HT-29 (cell line): ENCODE data around the gene HABP4. TPM values are rescaled to one million over a fixed set of nuclear protein-coding genes. Genes with fewer than 3 reads are reported as not detected.

Experiments
- DNase-seq: peaks from one replicate; pipeline ENCODE4 v3.0.0-alpha.2; 2015; ENCODE audit warnings: low spot score
- total RNA-seq: library from RNA; depleted of rRNA; stranded (reverse); fragments of >200 nt; shearing (Covaris generic); gene quantifications from 2 replicates; pipeline ENCODE4 v1.2.3, GENCODE V29; 2014

HABP4 gene
- total RNA-seq, 1 experiment from 2014 or later, result 5.0 TPM

DNA sequence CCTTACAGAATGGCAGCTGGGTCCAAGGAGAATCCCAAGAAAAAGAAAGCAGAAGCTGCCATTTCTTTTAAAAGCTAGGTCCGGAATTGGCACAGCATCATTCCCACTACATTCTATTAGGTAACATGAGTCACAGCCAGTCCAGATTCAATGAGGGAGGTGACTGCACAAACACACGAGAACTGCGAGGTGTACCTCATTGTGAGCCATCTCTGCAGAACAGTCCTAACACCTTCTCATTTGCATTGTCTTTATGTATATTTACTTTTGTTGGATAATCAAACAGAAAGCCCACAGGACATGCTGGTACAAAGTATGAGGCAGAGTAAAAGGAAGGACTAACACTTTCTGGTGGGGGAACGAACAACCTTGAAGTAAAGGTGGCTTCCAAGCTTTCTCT lies 14.6 kb upstream of the HABP4 start:
- no peak for DNase-seq

DNA sequence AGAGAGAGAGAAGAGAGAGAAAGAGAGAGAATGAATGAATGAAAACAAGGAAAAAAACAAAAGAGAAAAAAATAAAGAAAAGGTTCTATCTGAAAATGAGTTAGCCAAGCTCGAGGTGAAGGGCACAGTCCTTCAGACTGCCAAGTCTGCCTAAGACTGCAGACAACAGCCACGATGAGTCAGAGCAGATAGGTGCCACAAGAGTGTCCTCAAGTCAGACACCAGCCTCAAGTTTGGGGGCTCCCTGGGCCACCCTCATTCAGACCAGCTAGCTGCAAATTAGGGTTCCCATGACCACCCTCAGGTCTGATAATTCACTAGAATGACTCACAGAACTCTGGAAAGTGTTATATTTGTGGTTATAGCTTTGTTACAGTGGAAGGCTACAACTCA lies 13.9 kb upstream of the HABP4 start:
- no peak for DNase-seq

DNA sequence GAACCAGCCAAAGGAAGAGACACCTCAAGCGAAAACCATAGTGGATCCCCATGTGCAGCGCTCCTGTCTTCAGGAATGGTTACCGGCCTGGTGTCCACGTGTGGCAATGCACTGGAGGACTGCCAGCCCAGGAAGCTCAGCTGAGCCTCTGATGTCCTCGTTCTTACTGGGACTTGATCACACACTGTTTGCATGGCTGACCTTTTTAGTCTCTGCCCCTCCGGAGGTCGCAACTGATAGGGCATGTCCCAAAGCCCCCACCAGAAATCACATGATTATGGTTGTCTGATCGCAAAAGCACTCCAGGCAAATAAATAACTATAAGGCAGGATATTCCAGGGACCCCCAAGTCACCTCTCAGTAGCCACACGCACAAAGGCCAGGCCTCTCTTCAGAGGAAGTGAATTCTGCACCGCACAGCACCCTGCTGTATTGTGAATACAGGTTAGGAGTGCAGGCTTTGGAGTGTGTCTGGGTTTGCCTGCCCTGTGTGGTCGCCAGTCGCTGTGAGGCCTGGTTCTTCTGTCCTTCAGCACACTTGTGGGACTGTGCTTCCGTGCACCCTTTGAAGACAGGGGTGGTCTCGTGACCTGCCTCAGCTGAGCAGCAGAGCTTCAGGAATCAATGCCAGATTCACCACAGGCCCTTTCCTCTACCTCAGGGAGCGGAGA lies 13.4 kb upstream of the HABP4 start:
- DNase-seq, result no peak

DNA sequence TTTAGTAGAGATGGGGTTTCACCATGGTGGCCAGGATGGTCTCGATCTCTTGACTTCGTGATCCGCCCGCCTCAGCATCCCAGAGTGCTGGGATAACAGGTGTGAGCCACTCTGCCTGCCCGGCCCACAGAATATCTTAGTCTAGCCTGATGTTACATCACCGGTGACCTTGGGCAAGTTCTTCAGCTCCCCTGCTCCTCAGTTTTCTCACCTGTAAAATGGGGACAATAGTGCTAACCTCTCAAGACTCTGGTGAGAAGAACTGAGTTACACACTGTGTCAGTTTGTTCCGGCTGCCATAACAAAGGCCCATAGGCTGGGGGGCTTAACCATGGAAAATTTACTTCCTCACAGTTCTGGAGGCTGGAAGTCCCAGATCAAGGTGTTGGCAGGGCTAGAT lies 12.5 kb upstream of the HABP4 start:
- no peak for DNase-seq

DNA sequence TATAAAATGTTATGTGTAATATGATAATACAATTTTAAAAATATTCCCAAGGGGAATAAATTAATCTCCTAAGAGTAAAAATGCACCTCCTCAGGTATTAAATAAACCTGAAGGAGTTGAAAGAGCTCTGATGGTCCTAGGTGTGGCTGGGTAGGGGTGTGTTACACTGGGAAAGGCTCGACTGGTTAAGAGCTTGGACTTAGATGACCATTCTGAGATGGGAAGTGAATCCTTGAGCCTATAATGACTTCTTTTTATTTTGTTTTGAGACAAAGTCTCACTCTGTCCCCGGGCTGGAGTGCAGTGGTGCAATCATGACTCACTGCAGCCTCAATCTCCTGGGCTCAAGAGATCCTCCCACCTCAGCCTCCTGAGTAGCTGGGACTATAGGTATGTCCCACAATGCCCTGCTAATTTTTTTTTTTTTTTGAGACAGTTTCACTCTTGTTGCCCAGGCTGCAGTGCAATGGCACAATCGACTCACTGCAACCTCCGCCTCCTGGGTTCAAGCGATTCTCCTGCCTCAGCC lies 9.2 kb upstream of the HABP4 start:
- no peak for DNase-seq

DNA sequence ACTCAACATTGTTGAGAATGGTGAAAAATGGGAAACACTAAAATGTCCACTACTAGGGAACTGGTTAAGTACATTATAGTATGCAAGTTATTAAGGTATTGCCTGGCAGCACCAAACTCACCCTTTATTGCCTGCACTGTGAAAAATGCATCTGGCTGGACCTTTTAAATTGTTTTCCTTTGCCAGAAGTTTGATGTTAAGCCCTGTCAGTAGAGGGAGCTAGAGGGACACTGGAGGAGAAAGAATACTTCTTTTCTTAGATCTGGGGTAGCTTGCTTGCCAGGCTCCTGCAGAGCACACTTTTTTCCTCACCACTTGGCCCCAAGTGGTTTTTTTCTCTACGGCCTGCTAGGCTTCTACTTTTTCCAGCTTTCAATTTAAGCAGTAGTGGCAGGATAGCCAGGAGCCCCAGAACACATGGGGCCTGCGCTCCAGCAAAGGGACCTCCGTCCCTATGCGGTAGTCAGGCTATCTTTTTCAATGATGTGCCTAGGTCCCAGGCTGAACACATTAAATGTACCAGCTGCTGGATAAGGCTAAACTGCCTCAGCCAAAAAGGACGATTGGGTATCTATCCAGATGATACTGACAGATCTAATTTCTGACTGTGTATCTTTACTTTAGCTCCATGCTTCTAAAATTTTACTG lies 8.0 kb upstream of the HABP4 start:
- DNase-seq, result peak; percentile 68

DNA sequence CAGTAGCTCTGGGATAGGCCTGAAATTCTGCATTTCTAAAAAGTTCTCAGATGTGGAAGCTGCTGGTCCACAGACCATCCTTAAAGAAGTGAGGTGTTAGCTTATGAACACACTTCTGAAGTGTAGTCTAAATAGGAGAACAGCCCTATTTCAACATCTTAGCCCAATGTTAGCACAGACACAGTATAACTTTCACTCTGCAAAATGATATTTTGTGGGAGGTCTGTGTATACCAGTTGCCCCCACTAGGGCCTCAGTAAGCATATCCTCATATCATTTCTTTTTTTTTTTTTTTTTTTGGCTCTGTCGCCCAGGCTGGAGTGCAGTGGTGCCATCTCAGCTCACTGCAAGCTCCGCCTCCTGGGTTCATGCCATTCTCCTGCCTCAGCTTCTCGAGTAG lies 7.5 kb upstream of the HABP4 start:
- no peak for DNase-seq

DNA sequence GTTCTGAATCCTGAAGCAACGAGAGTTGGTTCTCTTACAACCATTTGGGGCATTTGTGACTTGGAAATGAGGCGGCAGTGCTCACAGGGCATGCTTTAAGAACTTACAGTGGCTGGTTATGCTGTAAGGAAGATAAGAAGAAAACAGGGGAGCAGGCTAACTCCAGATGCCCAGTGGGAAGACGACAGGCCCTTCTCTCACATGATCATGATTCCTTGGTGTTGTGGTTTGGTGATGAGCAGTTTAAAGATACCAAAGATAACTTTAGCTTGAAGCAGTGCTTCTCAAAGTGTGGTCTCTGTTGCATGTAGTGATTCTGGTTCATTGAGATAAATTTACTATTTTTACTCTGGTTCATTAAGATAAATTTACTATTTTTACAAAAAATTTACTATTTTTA lies 2.6 kb upstream of the HABP4 start:
- no peak for DNase-seq

DNA sequence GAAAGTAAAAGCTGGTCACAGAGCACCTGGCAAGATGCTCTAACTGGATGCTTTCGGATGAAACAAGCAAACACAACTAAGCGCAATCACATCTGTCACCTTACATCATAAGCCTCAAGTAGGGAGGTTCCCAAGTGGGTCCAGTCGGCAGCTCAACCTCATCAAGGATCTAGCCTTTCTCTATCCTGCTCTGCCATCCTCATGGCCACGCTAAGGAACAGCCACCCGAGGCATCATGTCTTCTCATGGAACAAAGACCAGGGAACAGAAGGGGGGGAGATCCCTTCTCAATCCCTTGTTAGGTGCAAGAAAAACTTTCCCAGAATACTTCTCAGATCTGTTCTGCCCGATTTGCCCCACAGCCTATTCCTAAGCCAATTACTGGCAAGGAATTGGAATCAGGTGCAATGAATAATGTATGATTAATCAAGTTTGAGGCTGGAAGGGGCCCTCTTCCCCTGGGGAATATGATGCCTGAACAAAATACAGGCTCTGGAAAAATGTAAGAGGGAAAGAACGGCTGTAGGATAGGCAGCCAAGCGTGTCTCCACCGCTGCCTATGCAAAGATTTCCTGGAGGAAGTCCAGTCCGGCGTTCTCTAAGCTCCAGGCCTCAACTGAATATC lies 1.3 kb upstream of the HABP4 start:
- DNase-seq, result no peak

DNA sequence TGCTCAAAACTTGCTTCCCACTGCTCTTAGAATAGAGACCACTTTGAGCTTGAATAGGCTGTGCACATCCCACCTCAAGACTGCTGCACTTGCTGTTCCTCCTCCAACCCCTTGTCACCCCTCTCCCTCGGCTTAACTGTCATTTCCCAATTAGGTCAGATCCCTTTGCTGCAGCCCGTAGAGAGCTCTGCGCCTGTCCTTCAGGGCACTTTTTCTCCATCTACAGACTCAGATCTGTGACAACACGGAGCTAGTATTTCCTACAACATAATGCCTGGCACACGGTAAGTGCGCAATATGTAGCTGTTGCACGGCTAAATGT lies 485 bp upstream of the HABP4 start:
- DNase-seq, result no peak

DNA sequence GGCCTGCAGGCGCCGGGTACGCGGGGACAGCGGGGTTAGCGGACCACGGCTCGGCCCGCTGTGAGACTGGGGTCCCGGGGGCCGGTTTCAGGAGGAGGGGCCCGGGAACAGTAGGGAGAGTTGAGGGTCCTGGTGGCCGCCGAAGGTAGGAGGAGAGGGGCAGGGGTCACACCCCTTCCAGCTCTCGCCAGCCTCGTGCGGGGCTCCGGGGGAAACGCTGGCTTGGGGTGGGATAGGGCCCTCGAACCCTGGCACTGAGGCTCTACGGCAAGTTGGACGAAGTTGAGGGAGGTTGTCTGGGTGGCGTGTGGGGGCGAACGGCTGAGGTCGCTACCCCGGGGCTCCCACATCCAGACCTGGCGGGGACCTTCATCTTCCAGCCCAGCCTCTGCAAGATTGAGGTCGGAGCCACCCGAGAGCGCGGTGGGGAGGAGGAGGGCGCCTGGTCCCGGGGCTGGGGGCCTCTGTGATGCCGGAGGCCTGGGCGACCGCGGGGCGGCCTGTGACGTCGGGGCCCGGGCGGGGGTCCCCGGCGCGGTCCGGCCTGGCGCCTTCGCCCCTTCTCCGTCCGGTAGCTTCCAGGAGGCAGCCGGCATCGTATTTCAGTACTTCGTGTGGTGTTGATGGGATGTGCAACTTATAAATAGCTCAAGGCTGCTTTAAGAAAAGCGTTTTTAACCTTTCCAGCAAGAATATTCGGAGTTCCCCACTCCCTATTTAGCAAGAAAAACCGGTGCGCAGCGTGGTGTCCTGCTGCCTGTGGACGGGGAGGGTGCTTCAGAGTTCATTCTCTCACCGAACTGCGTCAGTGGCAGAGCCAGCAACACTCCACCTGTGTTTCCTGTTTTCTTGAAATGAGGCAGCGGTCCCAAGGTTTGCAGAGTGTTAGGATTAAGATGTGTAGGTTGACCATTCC lies 902 bp downstream of the HABP4 start:
- DNase-seq, result peak; percentile 36

DNA sequence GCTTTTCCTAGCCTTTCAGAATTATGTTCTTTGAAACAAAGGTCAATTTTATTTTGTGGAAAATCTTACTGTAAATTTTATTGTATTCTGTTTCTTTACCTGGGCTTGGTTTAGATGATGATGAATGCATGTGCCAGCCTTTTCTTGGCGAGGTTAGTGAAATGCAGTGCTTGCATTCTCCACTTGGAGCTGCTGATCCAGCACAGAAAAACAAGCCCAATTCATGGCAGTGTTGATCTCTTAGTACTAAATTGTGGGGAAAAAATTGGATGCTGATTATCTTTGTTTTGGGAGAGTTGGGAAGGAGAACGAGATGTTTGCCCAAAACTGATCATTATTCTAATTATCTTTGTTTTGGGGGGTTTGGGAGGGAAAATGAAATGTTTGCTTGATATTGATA lies 3.7 kb downstream of the HABP4 start:
- peak; percentile 53 for DNase-seq

DNA sequence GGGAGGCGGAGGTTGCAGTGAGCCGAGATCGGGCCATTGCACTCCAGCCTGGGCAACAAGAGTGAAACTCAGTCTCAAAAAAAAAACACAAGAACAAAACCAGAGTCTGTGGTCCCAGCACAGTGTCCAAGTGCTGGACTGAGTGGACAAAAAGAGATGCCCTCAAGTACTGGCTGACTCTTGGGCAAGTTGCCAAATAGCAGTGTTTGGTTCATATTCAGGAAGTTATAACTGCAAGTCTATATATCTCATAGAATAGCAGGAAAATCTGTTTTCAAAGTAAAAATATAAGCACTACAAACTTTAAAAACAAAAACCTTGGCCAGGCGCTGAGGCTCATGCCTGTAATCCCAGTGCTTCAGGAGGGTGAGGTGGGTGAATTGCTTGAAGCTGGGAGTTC lies 7.3 kb downstream of the HABP4 start:
- DNase-seq, result no peak

DNA sequence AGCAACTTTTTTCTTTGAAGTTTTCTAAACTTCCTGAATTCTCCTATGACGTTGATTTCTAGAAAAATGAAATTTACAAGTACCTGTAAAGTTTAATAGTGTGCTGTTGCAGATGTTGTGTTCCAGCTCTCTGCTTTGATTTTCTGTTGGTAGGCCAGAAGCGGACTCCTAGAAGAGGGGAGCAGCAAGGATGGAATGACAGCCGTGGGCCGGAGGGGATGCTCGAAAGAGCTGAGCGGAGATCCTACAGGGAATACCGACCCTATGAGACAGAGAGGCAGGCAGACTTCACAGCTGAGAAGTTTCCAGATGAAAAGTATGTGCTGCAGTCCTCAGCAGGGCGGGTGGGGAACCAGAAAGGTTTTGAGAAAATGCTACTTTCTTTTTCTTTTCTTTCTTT lies 8.3 kb downstream of the HABP4 start:
- DNase-seq, result no peak

DNA sequence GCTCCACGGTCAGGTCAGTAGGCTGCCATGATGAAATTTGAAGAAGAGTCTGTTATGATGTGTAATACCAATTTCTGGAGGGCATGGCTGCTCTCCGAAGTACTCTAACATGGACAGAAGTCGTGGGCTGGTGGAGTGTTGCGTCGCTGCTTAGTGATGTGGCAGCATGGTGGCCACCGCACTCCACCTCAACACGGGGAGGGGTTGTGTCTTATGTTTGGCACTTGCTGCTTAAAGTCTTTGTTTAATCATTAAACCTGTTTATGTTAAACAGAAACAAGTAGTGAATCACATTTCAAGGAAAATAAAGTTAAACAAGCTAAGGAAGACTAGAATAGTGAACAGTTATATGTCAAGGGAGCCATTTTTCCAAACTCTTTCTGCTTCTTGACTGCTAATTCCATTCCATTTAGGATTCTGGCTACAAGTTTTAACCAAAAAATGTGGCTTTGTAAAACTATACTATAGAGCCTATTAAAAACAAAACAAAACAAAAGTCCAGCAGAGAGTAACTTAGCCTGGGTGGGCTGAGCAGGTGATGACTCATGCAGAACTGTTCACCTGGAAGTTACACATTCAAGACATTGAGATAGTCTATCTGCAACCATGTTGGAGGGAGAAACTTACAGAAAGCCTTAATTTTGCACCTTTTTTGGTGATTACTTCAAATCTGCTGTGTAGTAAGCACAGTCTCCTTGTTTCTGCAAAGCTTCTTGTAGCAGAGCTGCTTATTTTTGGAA lies 9.5 kb downstream of the HABP4 start:
- DNase-seq, result peak; percentile 58

DNA sequence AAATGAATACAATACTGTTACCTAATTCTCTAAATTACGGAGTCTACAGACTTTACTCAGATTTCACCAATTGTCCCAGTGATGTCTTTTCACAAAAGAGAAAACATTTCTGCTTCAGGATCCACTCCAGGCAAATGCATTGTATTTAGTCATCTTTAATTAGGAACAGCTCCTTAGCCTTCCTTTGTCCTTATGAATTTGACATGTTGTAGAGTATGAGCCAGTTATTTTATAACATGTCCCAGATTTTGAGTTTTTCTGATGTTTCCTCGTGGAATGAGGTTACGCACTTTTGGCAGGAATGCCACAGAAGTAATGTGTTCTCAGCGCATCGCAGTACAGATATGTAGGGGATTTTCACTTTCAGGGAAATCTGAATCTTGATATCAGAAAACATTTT lies 10.5 kb downstream of the HABP4 start:
- no peak for DNase-seq

DNA sequence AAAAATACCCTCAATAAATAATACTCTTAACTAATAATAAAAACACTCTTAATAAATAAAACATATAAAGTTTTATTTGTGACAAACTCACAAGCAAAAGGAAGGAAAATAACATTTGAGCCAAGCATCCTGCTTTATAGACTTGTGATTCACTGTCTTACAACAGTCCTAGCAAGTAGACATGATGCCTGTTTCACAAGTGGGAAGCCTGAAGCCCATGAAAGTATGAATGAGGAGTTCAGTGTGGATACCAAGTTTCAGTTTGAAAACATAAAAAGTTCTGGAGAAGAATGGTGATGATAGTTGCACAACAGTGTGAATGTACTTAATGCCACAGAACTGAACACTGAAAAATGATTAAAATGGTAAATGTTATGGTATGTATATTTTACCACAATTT lies 10.9 kb downstream of the HABP4 start:
- DNase-seq, result no peak

DNA sequence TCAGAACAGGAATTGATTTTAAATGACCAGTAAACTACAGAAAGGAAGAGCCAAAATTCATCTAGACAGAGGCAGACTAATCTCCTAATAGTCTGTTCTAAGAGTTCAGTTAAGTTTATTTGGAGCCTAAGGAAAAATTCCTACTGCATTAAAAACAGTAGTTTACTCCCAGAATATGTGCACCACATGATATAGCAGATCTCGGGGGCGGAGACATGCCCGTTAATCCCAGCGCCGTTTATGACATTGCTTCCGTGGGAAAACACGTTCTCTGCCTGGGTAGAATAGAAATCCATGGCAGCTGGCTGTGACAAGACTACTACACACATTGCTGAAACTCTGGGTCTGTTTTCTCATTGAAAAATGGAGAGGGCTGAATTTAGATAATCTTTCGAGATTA lies 11.4 kb downstream of the HABP4 start:
- no peak for DNase-seq

DNA sequence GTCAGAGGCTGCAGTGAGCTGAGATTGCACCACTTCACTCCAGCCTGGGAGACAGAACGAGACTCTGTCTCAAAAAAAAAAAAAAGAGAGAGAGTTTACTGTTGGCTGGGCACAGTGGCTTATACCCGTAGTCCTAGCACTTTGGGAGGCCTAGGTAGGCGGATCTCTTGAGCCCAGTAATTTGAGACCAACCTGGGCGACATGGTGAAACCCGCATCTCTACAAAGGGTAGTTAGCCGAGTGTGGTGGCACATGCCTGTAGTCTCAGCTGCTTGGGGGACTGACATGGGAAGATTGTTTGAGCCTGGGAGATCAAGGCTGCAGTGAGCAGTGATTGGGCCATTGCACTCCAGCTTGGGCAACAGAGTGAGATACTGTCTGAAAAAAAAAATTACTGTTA lies 12.6 kb downstream of the HABP4 start:
- DNase-seq, result no peak

DNA sequence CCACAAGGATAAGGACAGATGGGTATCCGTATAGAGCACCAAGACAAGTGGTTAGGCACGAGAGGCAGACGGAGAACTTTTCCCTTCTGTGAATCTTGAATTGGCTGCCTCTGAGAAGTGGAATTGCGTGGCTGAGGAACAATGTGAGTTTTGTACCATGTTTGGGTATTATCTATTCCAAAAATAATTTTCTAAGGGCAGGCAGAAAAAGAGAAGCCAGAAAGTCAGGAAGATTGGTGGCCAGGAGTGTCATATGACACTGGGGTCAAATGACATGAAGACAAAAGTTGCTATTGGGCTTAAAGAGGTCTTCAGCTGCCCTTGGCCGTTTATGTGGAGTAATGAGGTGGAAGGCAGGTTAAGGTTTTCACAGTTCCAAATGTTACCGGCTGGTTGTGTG lies 14.5 kb downstream of the HABP4 start:
- DNase-seq, result no peak

DNA sequence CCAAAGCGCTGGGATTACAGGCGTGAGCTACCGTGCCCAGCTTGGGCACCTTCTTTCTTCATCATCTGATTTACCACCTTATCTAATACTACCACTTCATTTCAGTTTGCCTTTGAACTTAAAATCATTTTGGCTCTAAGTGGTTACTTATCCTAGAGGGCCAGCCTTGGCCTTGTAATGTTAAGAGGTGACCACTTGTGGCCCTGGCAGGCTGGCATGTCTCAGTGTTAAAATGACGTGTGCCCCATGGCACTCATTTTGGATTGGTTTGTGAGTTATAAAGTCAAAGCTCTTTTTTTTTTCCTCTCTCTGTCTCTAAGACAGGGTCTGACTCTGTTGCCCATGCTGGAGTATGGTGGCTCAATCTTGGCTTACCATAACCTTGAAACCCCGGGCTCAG lies 17.8 kb downstream of the HABP4 start:
- DNase-seq, result no peak
